GM12873 (cell line): ENCODE measurements around the gene TWSG1.

Experiments
- CTCF ChIP-seq: IDR thresholded peaks from 2 replicates; pipeline ENCODE4 v1.5.1; 2012; ENCODE audit warnings: low read depth, mild to moderate bottlenecking, moderate library complexity, low read length, control low read depth; ENCODE audit not compliant: insufficient read depth; ENCODE audit errors: missing control alignments

Gene TWSG1

GRCh38 chr18:9335697-9336045 is 1.1 kb downstream of the TWSG1 start:
- no peak for TF ChIP-seq CTCF

GRCh38 chr18:9336827-9337226 is 2.3 kb downstream of the TWSG1 start:
- no peak for TF ChIP-seq CTCF

- no peak for TF ChIP-seq CTCF
These were observed 3.3 kb downstream of the TWSG1 start for GRCh38 chr18:9337873-9338272.

GRCh38 chr18:9340472-9340871 is 5.9 kb downstream of the TWSG1 start:
- TF ChIP-seq CTCF: no peak

GRCh38 chr18:9343577-9343976 is 9.0 kb downstream of the TWSG1 start:
- no peak for TF ChIP-seq CTCF

- no peak for TF ChIP-seq CTCF
These were observed 12.2 kb downstream of the TWSG1 start for GRCh38 chr18:9346775-9347174.

- no peak for TF ChIP-seq CTCF
These were observed 13.6 kb downstream of the TWSG1 start for GRCh38 chr18:9348079-9348671.

- no peak for TF ChIP-seq CTCF
These were observed 14.2 kb downstream of the TWSG1 start for GRCh38 chr18:9348766-9349165.
